PC-3 (cell line): Measurements from ENCODE around the gene H2BK1. TPM values are rescaled to one million over a fixed set of nuclear protein-coding genes. Genes with fewer than 3 reads are reported as not detected.

Source experiments
- ATAC-seq: fragments of 200-7000 bp; cut with Tn5 transposase; 2 replicates; pipeline ENCODE4 v1.9.1; 2020; ENCODE audit warnings: mild to moderate bottlenecking, moderate library complexity
- BruUV-seq: library from RNA; stranded (reverse); fragments of 400-500 nt; replicated peaks from 2 replicates; lab custom pipeline; 2021; lab: Mats Ljungman, UMichigan
- CTCF ChIA-PET: fragments of 300-600 bp; sonication (Branson Sonifier 250); formaldehyde crosslinking; loops from one replicate; lab custom pipeline; 2022; ENCODE audit warnings: antibody characterized with exemption; lab: Charles Lee
- POLR2A ChIA-PET: fragments of 300-600 bp; sonication (Branson Sonifier 250); formaldehyde crosslinking; loops from one replicate; lab custom pipeline; 2022; ENCODE audit warnings: antibody characterized with exemption; ENCODE audit not compliant: unreplicated experiment; lab: Charles Lee
- DNase-seq: peaks from one replicate; pipeline ENCODE4 v3.0.0-alpha.2; 2015
- H2AFZ ChIP-seq: fragments of 300-600 bp; sonication (generic); 2 replicates; pipeline ENCODE4 v1.6.0; 2016; ENCODE audit warnings: antibody characterized with exemption, low read length
- H3F3A ChIP-seq: fragments of 300-600 bp; sonication (generic); one replicate; pipeline ENCODE4 v1.6.0; 2017; ENCODE audit warnings: antibody characterized with exemption, low read length, control low read depth, mild to moderate bottlenecking; ENCODE audit not compliant: unreplicated experiment
- H3K27ac ChIP-seq: fragments of 300-600 bp; sonication (generic); 2 replicates; pipeline ENCODE4 v1.5.1; 2016; ENCODE audit warnings: mild to moderate bottlenecking, low read length
- H3K27me3 ChIP-seq: fragments of 300-600 bp; sonication (generic); 2 replicates; pipeline ENCODE4 v1.6.1; 2016; ENCODE audit warnings: low read length, mixed read lengths
- H3K36me3 ChIP-seq: fragments of 300-600 bp; sonication (generic); 2 replicates; pipeline ENCODE4 v1.6.1; 2016; ENCODE audit warnings: low read depth, mixed run types, low read length, mixed read lengths
- H3K4me1 ChIP-seq: fragments of 300-600 bp; sonication (generic); 2 replicates; pipeline ENCODE4 v1.5.1; 2016; ENCODE audit warnings: low read length; ENCODE audit not compliant: insufficient read depth
- H3K4me2 ChIP-seq: fragments of 300-600 bp; sonication (generic); 2 replicates; pipeline ENCODE4 v1.6.0; 2016; ENCODE audit warnings: low read length
- H3K4me3 ChIP-seq: fragments of 300-600 bp; sonication (generic); 2 replicates; pipeline ENCODE4 v1.5.1; 2016; ENCODE audit warnings: mild to moderate bottlenecking, low read length, mixed read lengths
- H3K79me2 ChIP-seq: fragments of 300-600 bp; sonication (generic); 2 replicates; pipeline ENCODE4 v1.6.1; 2017; ENCODE audit warnings: low read length, mixed read lengths
- H3K9ac ChIP-seq: fragments of 300-600 bp; sonication (generic); 2 replicates; pipeline ENCODE4 v1.6.0; 2016; ENCODE audit warnings: mild to moderate bottlenecking, low read length
- H3K9me2 ChIP-seq: fragments of 300-600 bp; sonication (generic); replicated peaks from 2 replicates; pipeline ENCODE4 v1.6.1; 2016; ENCODE audit warnings: mixed run types, low read length, mixed read lengths
- H3K9me3 ChIP-seq: fragments of 300-600 bp; sonication (generic); 2 replicates; pipeline ENCODE4 v1.6.1; 2016; ENCODE audit warnings: low read length, mixed read lengths
- H4K20me1 ChIP-seq: fragments of 300-600 bp; sonication (generic); 2 replicates; pipeline ENCODE4 v1.6.1; 2016; ENCODE audit warnings: low read length, mixed read lengths
- EZH2 ChIP-seq: fragments of 300-600 bp; sonication (generic); IDR thresholded peaks from one replicate; pipeline ENCODE4 v1.6.1; 2017; ENCODE audit warnings: antibody characterized with exemption, mild to moderate bottlenecking, low read length; ENCODE audit not compliant: unreplicated experiment
- EZH2phosphoT487 ChIP-seq: fragments of 300-600 bp; sonication (generic); IDR thresholded peaks from 2 replicates; pipeline ENCODE4 v1.6.1; 2018; ENCODE audit warnings: mild to moderate bottlenecking, antibody characterized with exemption, low read length, borderline replicate concordance
- intact Hi-C: fragments of 100-400 bp; cut with micrococcal nuclease; formaldehyde crosslinking; loops from 2 replicates; pipeline ENCODE4 v1.9.0; 2023
- total RNA-seq: library from RNA; depleted of rRNA; stranded (reverse); fragments of >200 nt; gene quantifications from 2 replicates; pipeline ENCODE4 v1.2.3, GENCODE V29; 2014
- TF ChIP-seq, protein P1 (sequence below): fragments of 300-600 bp; sonication (generic); conservative IDR thresholded peaks from 2 replicates; pipeline ENCODE4 v1.5.1; 2017; ENCODE audit warnings: antibody characterized with exemption, low read depth, mild to moderate bottlenecking, low read length

Gene H2BK1
- total RNA-seq, 1 experiment from 2014 or later = not detected

DNA sequence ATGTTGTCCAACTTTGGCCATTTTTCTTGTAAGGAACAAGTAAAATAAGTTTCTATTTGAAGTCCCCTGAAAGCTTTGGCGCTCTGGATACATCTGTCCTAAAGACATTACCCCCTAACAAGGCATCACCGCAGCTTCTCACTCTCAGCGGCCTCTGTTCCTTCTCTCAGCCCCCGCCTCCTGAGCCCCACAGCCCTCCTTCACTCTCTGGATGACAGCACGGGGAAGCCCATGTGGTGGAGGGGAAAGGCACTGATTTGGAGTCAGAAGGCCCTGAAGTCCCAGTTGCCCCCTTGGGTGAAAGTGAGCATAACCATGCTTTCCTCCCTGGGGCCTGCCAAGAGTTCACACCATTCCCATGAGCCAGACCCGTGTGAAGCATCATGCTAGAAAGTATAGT, 4.6 kb downstream of the H2BK1 start:
- H3K9ac ChIP-seq = no peak overlapping the region
- H2AFZ ChIP-seq = no peak overlapping the region
- intact Hi-C loops = no loop called here
- no peaks in the 10 kb centered on the region for H3K4me1 ChIP-seq
- no peak overlapping the region for H3K4me2 ChIP-seq
- H3K9me3 ChIP-seq = no peaks in the 10 kb centered on the region
- no peaks in the 10 kb centered on the region for H3K9me2 ChIP-seq
- peaks cover 26% of the 10 kb centered on the region for H3K27me3 ChIP-seq
- no peaks in the 10 kb centered on the region for H3F3A ChIP-seq
- H3K79me2 ChIP-seq = no peaks in the 10 kb centered on the region
- ChIA-PET CTCF (no interaction called here), POLR2A (no interaction called here)
- H3K36me3 ChIP-seq = no peaks in the 10 kb centered on the region
- no peak overlapping the region for H3K27ac ChIP-seq
- no peak overlapping the region for H3K4me3 ChIP-seq
- BruUV-seq = no TSS peak
- DNase-seq (no peak), ATAC-seq (no peak)
- H4K20me1 ChIP-seq = no peaks in the 10 kb centered on the region
- no peak for TF ChIP-seq EZH2
- TF ChIP-seq EZH2phosphoT487 = no peak
- TF ChIP-seq, protein P1, sequence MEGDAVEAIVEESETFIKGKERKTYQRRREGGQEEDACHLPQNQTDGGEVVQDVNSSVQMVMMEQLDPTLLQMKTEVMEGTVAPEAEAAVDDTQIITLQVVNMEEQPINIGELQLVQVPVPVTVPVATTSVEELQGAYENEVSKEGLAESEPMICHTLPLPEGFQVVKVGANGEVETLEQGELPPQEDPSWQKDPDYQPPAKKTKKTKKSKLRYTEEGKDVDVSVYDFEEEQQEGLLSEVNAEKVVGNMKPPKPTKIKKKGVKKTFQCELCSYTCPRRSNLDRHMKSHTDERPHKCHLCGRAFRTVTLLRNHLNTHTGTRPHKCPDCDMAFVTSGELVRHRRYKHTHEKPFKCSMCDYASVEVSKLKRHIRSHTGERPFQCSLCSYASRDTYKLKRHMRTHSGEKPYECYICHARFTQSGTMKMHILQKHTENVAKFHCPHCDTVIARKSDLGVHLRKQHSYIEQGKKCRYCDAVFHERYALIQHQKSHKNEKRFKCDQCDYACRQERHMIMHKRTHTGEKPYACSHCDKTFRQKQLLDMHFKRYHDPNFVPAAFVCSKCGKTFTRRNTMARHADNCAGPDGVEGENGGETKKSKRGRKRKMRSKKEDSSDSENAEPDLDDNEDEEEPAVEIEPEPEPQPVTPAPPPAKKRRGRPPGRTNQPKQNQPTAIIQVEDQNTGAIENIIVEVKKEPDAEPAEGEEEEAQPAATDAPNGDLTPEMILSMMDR = no peak

DNA sequence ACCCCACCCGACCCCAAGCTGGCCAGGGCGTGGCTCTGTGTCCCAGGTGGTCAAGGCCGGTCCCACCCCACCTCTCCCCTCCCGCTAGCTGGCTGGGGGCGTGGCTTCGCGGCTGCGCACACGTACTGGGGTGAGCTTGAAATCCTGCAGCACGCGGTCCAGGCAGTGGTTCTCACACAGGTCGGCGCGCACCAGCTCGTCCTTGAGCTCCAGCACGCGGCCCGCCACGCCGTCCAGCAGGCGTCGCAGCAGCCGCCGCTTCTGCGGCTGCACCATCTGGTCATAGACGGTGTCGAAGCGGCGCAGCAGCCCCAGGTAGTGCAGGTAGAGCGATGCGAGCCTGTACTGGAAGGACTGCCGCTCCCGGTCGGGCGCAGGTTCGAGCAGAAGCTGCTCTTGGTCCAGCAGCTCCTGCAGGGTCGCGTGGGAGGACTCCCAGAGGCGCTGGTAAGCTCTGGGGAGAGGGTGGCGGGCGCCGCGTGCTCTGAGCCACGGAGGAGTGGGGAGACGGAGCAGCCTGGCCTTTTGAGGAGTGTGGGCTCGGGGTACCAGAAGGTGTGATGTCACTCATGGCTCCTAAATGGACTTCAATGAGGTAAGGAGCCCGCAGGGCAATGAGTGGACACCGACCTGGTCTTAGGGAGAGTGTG, 5.8 kb downstream of the H2BK1 start:
- no peaks in the 10 kb centered on the region for H3K79me2 ChIP-seq
- no peak overlapping the region for H3K4me3 ChIP-seq
- H3K9ac ChIP-seq = no peak overlapping the region
- DNase-seq (no peak), ATAC-seq (no peak)
- no peaks in the 10 kb centered on the region for H3K9me2 ChIP-seq
- H3K9me3 ChIP-seq = no peaks in the 10 kb centered on the region
- no peaks in the 10 kb centered on the region for H4K20me1 ChIP-seq
- H2AFZ ChIP-seq = no peak overlapping the region
- H3K4me1 ChIP-seq = no peaks in the 10 kb centered on the region
- BruUV-seq = no TSS peak
- H3K27me3 ChIP-seq = peaks cover 26% of the 10 kb centered on the region
- H3K27ac ChIP-seq = no peak overlapping the region
- no peaks in the 10 kb centered on the region for H3K36me3 ChIP-seq
- intact Hi-C loops = no loop called here
- H3F3A ChIP-seq = no peaks in the 10 kb centered on the region
- CTCF ChIA-PET = no interaction called here
- TF ChIP-seq, protein P1 = no peak
- TF ChIP-seq EZH2phosphoT487 (no peak), EZH2 (no peak)
- POLR2A ChIA-PET = no interaction called here
- H3K4me2 ChIP-seq = no peak overlapping the region

GRCh38 chr7:151202836-151203235, 7.5 kb downstream of the H2BK1 start:
- ChIA-PET POLR2A (no interaction called here), CTCF (no interaction called here)
- intact Hi-C loops = no loop called here
- H3K4me2 ChIP-seq = no peak overlapping the region
- no peaks in the 10 kb centered on the region for H4K20me1 ChIP-seq
- no peaks in the 10 kb centered on the region for H3K79me2 ChIP-seq
- H3F3A ChIP-seq = no peaks in the 10 kb centered on the region
- no peaks in the 10 kb centered on the region for H3K4me1 ChIP-seq
- DNase-seq = no peak
- H3K36me3 ChIP-seq = no peaks in the 10 kb centered on the region
- H2AFZ ChIP-seq = no peak overlapping the region
- H3K9me2 ChIP-seq = no peaks in the 10 kb centered on the region
- peaks cover 34% of the 10 kb centered on the region for H3K27me3 ChIP-seq
- no peak for ATAC-seq
- H3K9ac ChIP-seq = no peak overlapping the region
- H3K9me3 ChIP-seq = no peaks in the 10 kb centered on the region
- TF ChIP-seq EZH2phosphoT487 (no peak), EZH2 (no peak)
- TF ChIP-seq, protein P1 = no peak
- H3K4me3 ChIP-seq = no peak overlapping the region
- no TSS peak for BruUV-seq
- no peak overlapping the region for H3K27ac ChIP-seq
